Skeletal muscle cell (primary cell): Measurements from ENCODE around the gene ELF4.
"Not testable (repeated sequence)": the region's sequence is repeated elsewhere in the genome, so short reads cannot be mapped to it uniquely, and the experiment has no call there.

ENCODE experiments used
- DNase-seq: peaks from one replicate; pipeline ENCODE4 v3.0.0-alpha.2; 2010; ENCODE audit warnings: low read depth
- H3K4me3 ChIP-seq: 2 replicates; pipeline ENCODE4 v1.5.1; 2011; ENCODE audit warnings: low read depth, mild to moderate bottlenecking, control low read depth, low read length, moderate library complexity

The ELF4 gene

DNA sequence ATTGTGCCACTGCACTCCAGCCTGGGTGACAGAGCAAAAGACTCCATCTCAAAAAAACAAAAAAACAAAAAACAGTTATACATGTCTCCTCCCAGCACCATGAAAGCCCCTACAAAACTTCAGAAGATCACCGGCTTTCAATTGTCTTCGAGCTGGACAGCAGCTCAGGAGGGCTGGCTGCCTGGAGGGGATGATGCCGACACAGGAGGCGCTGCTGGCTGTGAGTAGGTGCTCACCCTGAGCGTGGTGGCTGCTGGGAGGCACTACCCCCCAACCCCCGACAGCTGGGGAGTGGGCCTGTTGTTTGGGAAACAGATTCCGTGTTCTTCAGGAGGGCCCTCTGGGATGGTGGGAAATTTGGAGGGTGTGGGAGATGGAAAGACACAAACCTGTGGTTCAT lies 6.9 kb upstream of the ELF4 start:
- DNase-seq, result no peak
- no peak overlapping the region for H3K4me3 ChIP-seq

- H3K4me3 ChIP-seq, DNase-seq: not testable (repeated sequence)
Measured at GRCh38 chrX:130115119-130115885, 5.0 kb upstream of the ELF4 start.

DNA sequence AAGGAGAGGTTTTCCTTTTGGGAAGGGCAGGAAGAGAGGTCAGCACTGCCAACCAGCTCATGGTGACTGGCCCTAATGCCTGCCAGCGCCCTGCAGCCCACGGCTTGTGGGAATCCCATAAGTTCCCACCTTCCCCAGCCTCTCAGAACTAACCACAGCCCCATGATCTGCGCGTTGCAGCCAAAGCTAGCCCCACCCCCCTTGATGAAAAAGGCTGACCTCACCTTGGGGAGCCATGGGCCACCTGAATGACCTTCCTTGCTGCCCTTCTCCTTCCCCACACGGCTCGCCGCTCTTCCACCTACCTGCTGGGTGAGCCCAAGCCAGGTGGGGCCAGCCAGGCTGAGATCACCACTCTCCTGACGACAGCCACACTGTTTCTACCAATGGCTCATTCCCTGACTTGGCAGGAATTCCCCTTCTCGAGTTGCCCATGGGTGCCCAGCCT lies 3.9 kb upstream of the ELF4 start:
- no peak for DNase-seq
- no peak overlapping the region for H3K4me3 ChIP-seq

DNA sequence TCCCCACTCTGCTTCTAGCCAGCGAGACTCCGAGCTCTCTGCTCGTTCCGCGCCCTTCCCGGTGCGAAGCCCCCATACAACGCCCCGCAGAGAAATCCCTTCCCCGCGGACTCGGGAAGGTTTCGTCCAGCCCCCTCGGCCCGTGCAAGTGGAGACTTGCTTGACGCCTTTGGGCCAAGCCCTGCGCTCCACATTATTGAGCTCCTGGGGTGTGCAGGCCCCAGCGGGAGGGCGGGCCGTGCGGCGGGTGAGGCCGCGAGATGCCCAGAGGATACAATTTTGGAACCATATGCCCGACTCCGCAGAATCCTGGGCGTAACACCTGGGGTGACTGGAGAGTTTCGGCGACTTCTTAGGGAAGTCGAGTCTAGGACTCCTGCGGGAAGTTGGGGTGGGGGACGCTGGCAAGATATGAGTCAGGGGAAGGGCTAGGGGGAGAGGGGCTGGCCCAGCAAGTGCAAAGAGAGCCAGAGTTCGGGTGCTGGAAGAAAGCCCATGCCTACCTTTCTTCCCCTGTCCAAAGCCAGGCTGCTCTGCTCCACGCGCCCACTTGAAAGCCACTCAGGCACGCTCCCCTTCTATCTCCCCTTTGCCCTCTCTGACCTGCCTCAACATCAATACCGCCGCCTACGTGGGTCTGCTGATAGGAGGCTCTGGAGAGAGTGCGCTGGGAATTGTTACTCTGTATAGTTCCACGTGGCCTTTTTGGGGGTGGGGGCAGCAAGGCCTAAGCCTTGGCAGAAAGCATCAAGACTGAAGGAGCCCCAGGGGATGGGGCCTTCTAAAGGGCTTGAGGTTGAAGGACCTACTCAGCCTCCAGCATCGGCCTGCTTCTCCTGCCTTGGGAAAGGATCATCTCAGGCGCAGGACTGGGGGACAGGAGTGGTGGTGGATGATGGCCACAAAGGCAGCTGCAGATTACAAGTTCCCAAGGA lies 1.2 kb upstream of the ELF4 start:
- no peak for DNase-seq
- H3K4me3 ChIP-seq, result peak overlapping the region; percentile 31

DNA sequence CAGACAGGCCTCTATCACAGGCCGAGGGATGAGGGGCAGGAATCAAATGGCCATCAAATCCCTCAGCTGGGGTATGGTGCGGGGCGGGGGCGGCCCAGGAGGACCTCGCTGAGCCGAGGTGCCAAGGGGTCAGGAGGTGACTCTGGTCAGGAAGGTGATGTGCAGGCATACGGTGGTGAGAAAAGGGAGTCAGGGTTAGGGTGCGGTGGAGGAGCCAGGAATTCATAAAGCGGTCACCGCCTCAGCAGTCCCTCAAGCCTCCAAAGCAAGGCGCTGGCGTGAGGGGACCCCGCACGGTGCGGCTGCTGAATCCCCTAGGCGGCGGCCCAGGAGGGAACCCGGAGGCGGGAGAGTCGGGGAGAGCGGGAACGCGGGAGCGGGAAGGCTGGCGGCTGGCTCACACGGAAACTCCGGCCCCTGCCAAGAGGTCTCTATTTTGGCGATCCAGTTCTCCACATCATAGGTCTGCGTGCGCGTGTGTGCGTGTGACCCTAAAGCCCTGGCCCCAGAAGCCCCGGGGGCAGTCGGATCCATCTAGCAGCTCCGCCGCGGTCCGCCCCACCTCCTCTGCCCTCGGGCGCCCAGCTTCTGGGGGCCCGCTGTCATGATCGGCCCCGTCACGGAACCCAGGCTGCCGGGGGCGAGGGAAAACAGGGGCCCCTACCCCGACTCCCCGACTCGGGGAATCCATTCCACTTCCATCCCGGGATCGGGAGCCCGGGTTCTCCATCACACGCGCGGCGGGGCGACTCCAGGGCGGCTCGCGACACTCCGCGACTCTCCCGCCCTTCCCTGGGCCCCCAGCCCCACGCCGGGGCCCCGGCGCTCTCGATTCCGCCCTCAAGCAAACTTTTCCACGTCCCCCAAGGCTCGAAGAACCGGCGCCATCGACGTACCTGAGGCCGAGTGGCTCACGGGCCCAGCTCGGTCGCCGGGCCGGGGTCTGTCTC lies 593 bp downstream of the ELF4 start:
- H3K4me3 ChIP-seq, result peak overlapping the region; percentile 60
- DNase-seq, result no peak

GRCh38 chrX:130108647-130109428 lies 1.5 kb downstream of the ELF4 start:
- DNase-seq, result no peak

GRCh38 chrX:130106071-130106470 lies 4.2 kb downstream of the ELF4 start:
- H3K4me3 ChIP-seq, result no peak overlapping the region
- DNase-seq, result no peak

More at GRCh38 chrX:130108647-130109428, 1.5 kb downstream of the ELF4 start:
- peak overlapping the region; percentile 60 for H3K4me3 ChIP-seq

- H3K4me3 ChIP-seq, result no peak overlapping the region
- DNase-seq, result no peak
Measured at GRCh38 chrX:130105244-130105643, 5.1 kb downstream of the ELF4 start.

GRCh38 chrX:130103605-130104004 lies 6.7 kb downstream of the ELF4 start:
- no peak overlapping the region for H3K4me3 ChIP-seq
- DNase-seq, result no peak

DNA sequence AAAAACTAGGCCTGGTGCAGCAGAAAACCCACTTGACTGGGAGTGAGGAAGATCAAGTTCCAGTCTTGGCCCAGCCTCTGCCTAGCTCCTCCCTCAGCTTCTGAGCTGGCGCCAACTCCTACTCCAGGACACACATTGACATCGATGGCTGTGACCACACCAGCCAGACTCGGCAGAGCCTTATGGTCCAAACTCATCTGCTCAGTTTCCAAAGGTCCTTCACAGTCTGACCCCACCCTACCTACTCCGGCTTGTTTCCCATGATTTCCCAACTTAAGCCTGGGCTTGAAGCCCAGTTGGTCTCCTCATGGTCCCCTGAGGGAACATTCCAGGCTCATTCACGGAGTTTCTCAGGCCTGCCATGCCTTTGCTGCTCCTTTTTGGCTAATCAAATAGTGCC lies 10.1 kb downstream of the ELF4 start:
- DNase-seq, result peak; percentile 93
- no peak overlapping the region for H3K4me3 ChIP-seq

DNA sequence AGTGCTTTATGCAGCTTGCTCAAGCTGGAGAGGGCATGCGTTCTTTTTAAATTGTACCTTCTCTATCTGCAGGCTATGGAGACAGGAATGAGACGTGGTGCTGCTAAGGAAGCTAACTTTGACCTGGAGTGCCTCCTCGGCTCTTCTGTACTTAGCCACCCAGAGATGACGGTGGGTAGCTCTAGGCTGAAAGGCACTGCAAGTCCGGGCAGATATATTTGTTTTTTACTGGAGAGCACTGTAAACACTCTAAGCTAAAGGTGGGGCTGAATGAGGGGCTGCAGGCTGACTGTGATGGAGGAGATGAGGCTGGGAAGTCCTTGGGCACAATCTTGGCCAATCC lies 12.1 kb downstream of the ELF4 start:
- DNase-seq, result no peak
- H3K4me3 ChIP-seq, result no peak overlapping the region

GRCh38 chrX:130097507-130098209 lies 12.6 kb downstream of the ELF4 start:
- H3K4me3 ChIP-seq, result no peak overlapping the region

DNA sequence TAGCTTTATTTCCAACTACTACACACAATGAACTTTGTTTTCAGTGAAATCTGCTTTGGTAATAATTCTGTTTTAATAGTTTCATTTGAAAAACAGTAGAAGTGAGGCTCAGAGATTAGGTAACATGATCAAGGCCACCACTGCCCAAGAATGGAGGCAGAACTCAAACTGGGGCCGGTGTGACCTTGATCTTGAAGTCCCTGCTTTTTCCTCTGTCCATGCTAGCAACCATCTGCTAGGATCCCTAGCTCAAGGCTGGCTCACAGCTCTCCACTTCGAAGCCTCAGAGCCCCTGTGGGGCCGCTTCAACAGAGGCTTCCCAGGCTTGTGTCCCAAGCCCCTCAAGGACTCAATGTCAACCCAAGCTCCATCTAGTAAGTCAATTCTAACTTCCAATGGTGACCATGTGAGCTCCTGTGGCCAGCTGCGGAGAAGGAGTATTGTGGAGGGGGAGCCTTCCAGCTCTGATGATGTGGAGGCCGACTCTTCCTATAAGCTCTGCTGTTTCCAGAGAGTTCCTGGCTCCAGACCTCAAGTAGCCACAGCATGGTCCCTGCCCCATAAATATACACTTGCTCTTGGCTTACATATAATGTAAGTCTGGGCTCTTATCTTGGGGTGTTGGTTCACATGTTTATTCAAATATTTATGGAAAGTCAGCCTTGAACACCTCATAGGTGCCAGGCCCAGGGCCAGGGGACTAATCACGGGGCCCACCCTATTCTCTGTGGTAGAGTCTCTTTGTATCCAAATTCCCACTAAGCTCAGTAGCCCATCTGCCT lies 14.9 kb downstream of the ELF4 start:
- no peak overlapping the region for H3K4me3 ChIP-seq
- DNase-seq, result no peak

More at GRCh38 chrX:130097507-130098209, 12.6 kb downstream of the ELF4 start:
- DNase-seq, result no peak

DNA sequence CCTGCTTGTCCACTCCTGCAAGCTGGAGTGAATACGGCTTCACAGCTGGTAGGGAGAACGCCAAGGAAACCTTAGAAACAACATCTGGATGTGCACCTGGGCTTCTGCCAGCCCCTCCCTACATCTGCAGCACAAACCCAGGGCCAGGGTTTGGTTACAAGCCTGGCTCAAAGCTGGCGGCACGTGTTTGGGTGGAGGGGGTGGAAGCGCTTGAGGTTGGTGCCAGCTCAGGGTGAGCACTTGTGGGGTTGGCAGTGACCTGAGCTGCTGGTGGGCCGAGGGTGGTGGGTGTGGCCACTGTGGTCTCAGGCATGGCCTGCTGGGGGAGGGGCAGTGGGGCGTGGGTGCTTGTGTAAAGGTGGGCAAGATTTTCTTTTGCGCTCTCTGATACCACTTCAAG lies 15.6 kb downstream of the ELF4 start:
- no peak for DNase-seq
- no peak overlapping the region for H3K4me3 ChIP-seq

DNA sequence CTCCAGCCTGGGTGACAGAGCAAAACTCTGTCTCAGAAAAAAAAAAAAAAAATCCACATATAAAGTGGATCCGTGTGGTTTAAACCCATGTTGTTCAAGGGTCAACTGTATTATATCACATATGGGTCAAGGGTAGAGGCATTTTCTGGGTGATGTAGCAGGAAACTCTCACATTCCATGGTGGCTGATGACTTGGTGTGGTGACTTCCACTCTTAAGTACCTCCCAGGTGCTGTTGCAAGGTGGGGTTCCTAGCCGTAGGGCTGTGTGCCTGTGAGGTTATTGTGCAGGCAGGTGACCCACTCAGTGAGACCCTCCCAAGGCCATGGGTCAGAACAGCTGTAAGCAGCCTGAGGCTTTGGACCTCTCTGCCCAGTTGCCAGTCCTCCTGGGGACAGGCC lies 17.0 kb downstream of the ELF4 start:
- no peak for DNase-seq
- H3K4me3 ChIP-seq, result no peak overlapping the region

DNA sequence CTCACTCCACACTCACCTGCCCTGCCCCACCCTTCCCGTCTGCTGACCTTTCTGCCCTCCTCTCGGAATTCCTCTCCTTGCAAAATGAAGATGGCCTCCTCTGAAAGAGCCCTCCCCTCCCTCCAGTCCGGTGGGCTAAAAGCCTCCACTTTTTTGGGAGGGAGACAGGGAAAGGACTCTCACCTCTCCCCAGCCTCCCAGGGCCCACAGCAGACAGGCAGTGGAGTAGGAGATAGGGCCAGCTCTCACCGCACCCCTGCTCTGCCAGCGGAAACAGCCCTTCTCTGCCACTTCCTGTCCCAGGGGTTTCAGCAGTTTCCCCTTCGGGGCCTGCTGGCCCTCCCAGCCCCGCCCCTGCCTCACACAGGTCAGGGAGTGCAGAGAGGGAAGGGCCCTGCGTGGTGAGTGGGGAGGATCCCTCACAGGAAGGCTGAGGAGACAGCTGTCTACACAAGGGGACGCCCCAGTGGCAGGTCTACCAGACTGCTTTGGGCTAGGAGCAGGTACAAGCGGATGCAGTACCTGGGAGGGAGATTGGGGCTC lies 18.2 kb downstream of the ELF4 start:
- no peak for DNase-seq
- H3K4me3 ChIP-seq, result no peak overlapping the region

DNA sequence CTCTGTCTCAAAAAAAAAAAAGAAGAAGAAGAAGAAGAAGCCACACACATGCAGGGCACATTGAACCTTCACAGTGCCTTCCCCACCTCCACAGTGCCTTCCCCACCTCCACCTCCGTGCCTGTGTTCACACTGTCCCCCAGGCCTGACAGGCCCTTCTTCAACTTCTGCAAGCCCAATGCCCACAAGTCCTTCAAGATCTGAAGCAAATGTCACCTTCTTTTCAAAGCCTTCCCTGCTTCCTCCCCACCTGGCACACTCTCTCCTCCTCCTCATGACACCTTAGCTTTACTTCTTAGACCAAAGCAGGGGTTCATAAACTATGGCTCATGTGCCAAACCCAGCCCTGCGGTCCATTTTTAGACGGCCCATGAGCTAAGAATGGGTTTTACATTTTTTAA lies 19.9 kb downstream of the ELF4 start:
- no peak for DNase-seq
- no peak overlapping the region for H3K4me3 ChIP-seq
